ENCODE results near the gene PFDN2.

The PFDN2 gene

DNA sequence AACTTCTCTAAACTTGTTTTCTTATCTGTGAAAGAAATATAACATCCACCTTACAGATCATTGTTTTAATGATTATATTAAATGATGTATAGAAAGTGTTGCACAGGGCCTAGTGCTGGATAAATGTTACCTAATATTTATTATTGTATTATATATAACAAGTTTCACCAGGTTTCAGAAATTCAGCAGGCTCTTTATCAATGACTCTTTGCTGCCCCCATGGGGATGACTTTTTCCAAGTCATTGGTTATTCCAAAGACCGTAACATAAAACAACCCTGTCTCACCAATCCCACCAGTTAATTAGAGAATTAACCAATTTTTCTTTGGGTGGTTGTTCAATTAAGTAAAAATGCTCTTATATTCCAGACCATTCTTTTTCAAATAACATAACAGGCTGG, 21.9 kb upstream of the PFDN2 start:
- Histone ChIP-seq H3K9ac (ENCODE audit: low read depth in 1 of 2, low read length in 2 of 2) (no peak overlapping the region), H3K36me3 (ENCODE audit: control insufficient read depth in 2 of 2, insufficient read depth in 2 of 2, low read length in 2 of 2) (no peaks in the 10 kb centered on the region), H3K27me3 (ENCODE audit: control insufficient read depth in 2 of 2, insufficient read depth in 2 of 2, low read length in 2 of 2) (no peaks in the 10 kb centered on the region), H3K9me3 (ENCODE audit: control insufficient read depth in 2 of 2, low read length in 2 of 2) (no peaks in the 10 kb centered on the region), H3K27ac (ENCODE audit: low read depth in 2 of 2, low read length in 2 of 2) (no peak overlapping the region), H3K4me3 (ENCODE audit: low read length in 2 of 2) (no peak overlapping the region), H3K4me1 (ENCODE audit: control insufficient read depth in 2 of 2, insufficient read depth in 2 of 2, low read length in 2 of 2) (no peaks in the 10 kb centered on the region)

DNA sequence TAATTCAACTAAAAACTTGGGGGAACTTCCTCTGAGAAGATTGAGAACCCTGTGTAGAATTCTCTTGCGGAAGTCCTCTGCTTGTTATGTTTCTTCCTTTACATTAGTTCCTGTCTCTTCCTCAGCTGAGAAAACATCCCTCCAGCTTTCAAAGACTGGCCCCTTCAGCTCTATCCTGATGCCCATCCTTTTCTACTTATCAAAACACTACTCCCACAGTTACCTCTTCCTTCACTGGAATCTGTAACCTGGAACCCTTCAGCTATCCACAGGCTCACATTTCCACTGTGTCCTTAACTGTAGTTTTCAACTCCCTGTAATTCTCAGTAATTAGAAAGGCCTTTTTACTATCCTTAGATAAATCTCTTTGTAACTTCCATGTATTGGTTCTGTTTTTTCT, 20.6 kb upstream of the PFDN2 start:
- no peak overlapping the region for H3K4me3 ChIP-seq (ENCODE audit: low read length in 2 of 2)
- H3K36me3 ChIP-seq (ENCODE audit: control insufficient read depth in 2 of 2, insufficient read depth in 2 of 2, low read length in 2 of 2), result no peaks in the 10 kb centered on the region
- no peak overlapping the region for H3K27ac ChIP-seq (ENCODE audit: low read depth in 2 of 2, low read length in 2 of 2)
- H3K9ac ChIP-seq (ENCODE audit: low read depth in 1 of 2, low read length in 2 of 2), result no peak overlapping the region
- no peaks in the 10 kb centered on the region for H3K27me3 ChIP-seq (ENCODE audit: control insufficient read depth in 2 of 2, insufficient read depth in 2 of 2, low read length in 2 of 2)
- H3K9me3 ChIP-seq (ENCODE audit: control insufficient read depth in 2 of 2, low read length in 2 of 2), result no peaks in the 10 kb centered on the region
- H3K4me1 ChIP-seq (ENCODE audit: control insufficient read depth in 2 of 2, insufficient read depth in 2 of 2, low read length in 2 of 2), result peaks cover 3 to 4% of the 10 kb centered on the region in 2 donors

DNA sequence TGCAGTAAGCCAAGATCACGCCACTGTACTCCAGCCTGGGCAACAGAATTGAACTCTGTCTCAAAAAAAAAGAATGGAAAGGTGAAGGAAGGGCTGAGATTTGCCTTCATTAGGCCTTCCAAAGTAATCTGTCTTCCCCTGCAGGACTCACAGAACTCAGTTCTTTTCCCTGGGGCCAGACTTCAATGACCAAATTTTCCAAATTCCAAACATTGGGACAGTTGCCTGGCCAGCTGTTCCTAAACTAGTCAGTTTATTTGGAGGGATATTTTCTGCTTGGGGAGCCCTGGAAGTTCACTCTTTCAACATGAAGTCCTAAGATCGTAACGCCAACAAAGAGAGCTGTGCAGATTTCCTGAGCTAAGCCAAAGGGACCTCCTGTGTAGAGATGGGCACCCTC, 20.0 kb upstream of the PFDN2 start:
- H3K4me1 ChIP-seq (ENCODE audit: control insufficient read depth in 2 of 2, insufficient read depth in 2 of 2, low read length in 2 of 2), result peaks cover 3 to 4% of the 10 kb centered on the region in 2 donors
- no peak overlapping the region for H3K4me3 ChIP-seq (ENCODE audit: low read length in 2 of 2)
- no peaks in the 10 kb centered on the region for H3K9me3 ChIP-seq (ENCODE audit: control insufficient read depth in 2 of 2, low read length in 2 of 2)
- H3K36me3 ChIP-seq (ENCODE audit: control insufficient read depth in 2 of 2, insufficient read depth in 2 of 2, low read length in 2 of 2), result no peaks in the 10 kb centered on the region
- no peak overlapping the region for H3K27ac ChIP-seq (ENCODE audit: low read depth in 2 of 2, low read length in 2 of 2)
- H3K27me3 ChIP-seq (ENCODE audit: control insufficient read depth in 2 of 2, insufficient read depth in 2 of 2, low read length in 2 of 2), result no peaks in the 10 kb centered on the region
- no peak overlapping the region for H3K9ac ChIP-seq (ENCODE audit: low read depth in 1 of 2, low read length in 2 of 2)

DNA sequence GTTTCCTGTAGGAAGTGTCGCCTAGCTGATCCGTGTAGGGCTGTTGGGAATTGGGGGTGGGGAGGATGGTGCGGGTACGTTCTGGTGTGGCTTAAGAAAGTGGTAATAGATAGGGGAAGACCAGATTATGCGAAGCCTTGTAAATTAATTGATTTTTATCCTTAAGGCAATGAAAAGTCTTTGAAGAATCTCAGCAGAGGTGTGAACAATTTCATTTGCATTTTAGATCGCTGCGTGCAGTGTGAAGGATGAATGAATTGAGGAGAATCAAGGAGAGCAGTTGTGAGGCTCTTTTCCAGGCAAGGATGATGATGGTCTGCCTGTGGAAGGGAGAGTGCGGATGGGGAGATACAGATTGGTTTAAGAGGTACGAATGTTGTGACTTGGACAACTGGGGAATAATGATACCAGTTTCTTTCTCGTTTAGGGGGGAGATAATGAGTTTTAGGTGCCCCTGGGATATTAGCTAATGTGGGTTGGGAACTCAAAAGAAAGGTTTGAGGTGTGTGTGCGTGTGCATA, 15.4 kb upstream of the PFDN2 start:
- Histone ChIP-seq H3K9ac (ENCODE audit: low read depth in 1 of 2, low read length in 2 of 2) (peak overlapping the region; percentile 82 to 87), H3K4me1 (ENCODE audit: control insufficient read depth in 2 of 2, insufficient read depth in 2 of 2, low read length in 2 of 2) (peaks cover 10 to 11% of the 10 kb centered on the region in 2 donors), H3K27ac (ENCODE audit: low read depth in 2 of 2, low read length in 2 of 2) (peak overlapping the region; percentile 93 to 96), H3K36me3 (ENCODE audit: control insufficient read depth in 2 of 2, insufficient read depth in 2 of 2, low read length in 2 of 2) (peaks cover 9 to 12% of the 10 kb centered on the region in 2 donors), H3K9me3 (ENCODE audit: control insufficient read depth in 2 of 2, low read length in 2 of 2) (no peaks in the 10 kb centered on the region), H3K27me3 (ENCODE audit: control insufficient read depth in 2 of 2, insufficient read depth in 2 of 2, low read length in 2 of 2) (no peaks in the 10 kb centered on the region), H3K4me3 (ENCODE audit: low read length in 2 of 2) (peak overlapping the region; percentile 85 to 92)

DNA sequence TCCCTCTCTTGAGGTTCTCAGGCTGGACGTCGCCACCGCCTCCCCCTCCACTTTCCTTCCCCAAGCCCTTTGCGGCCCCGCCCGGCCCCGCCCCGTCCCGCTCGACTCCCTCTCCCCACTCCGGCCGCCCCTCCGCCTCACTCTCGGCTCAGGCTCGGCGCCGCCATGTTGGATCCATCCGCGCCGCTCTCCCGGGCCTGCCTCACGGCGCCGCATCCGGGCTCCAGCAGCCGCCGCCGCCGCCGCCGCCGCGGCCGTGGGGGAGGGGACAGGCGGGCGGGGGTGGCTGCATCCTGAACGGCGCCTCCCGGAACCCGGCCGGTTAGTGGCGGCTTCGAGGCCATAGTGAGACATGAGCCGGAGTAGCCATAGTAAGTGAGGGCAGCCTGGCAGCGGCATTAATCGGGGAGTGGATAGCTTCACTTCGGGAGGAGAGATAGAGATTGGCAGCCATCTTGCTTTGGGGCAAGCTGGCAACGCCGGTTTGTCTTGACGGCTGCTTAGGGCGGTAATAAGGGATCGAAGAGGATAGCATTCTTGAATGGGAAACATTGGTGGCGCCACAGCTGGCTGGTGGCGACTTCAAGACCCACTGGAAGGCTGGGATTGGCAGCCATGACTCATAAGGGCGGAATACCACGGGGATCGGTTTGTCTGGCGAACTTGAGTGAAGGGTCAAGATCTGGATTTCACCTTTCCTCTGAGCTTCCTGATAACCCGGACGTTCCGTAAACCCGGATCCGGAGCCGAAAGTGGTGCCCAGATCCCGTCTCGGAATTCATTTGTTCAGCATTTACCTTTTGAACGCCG, 14.8 kb upstream of the PFDN2 start, which contains the start of gene DEDD:
DEDD (minus strand) TSS at position 258 of the 810 bp plus-strand sequence. CDS start 8,205 bp downstream, outside the sequence.
- H3K27me3 ChIP-seq (ENCODE audit: control insufficient read depth in 2 of 2, insufficient read depth in 2 of 2, low read length in 2 of 2), result no peaks in the 10 kb centered on the region
- peak within 1 kb of the TSS; percentile 93 to 96 for H3K27ac ChIP-seq (ENCODE audit: low read depth in 2 of 2, low read length in 2 of 2)
- H3K4me1 ChIP-seq (ENCODE audit: control insufficient read depth in 2 of 2, insufficient read depth in 2 of 2, low read length in 2 of 2), result peaks cover 11 to 12% of the 10 kb centered on the region in 2 donors
- peak within 1 kb of the TSS; percentile 92 to 93 for H3K4me3 ChIP-seq (ENCODE audit: low read length in 2 of 2)
- peaks cover 16% of the 10 kb centered on the region in 2 donors for H3K36me3 ChIP-seq (ENCODE audit: control insufficient read depth in 2 of 2, insufficient read depth in 2 of 2, low read length in 2 of 2)
- no peaks in the 10 kb centered on the region for H3K9me3 ChIP-seq (ENCODE audit: control insufficient read depth in 2 of 2, low read length in 2 of 2)
- H3K9ac ChIP-seq (ENCODE audit: low read depth in 1 of 2, low read length in 2 of 2), result peak within 1 kb of the TSS; percentile 82 to 87

DNA sequence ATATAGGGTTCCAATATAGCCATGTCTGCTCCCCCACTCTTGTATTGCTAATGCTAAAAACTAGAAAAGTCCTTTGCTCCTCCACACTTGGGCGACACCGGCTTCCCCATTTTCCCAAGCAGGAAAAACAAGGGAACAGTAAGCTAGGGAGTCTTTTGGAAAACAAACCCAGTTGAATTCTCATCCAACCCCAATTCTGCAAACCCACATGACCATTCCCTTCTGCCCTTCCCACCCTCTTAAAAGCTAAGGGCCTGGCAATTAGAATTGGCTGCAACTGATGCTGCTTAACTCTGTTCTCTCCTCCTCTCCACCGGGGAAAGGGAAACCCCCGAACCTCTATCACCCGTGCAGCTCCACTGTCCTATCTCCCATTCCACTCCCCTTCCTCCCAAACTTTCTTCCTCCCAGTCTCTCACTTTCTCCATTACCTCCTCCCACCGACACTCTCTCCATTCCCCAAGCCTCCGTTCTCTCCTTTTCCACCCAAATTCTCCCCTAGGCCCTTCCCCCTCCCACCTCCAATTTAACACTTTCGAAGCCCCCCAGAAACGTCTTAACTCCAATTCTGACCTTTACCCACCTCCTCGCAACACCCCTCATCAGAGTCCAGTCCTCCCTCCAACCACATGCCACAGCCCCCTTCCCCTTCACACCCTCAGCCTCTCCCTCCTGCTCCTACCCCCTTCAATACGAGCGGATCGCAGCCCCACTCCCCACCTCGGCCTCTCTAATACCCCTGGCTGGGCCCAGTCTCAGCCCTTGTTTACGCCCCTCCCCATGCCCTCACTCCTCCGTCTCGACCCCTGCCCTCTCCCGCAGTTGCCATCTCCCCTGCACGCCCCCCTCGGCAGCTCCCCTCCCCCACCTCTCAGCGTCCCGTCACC, 13.9 kb upstream of the PFDN2 start:
- no peaks in the 10 kb centered on the region for H3K27me3 ChIP-seq (ENCODE audit: control insufficient read depth in 2 of 2, insufficient read depth in 2 of 2, low read length in 2 of 2)
- H3K4me3 ChIP-seq (ENCODE audit: low read length in 2 of 2), result peak overlapping the region; percentile 92 to 93
- H3K9me3 ChIP-seq (ENCODE audit: control insufficient read depth in 2 of 2, low read length in 2 of 2), result no peaks in the 10 kb centered on the region
- H3K27ac ChIP-seq (ENCODE audit: low read depth in 2 of 2, low read length in 2 of 2), result peak overlapping the region; percentile 93 to 96
- H3K4me1 ChIP-seq (ENCODE audit: control insufficient read depth in 2 of 2, insufficient read depth in 2 of 2, low read length in 2 of 2), result peaks cover 11 to 15% of the 10 kb centered on the region in 2 donors
- H3K9ac ChIP-seq (ENCODE audit: low read depth in 1 of 2, low read length in 2 of 2), result peak overlapping the region; percentile 82
- H3K36me3 ChIP-seq (ENCODE audit: control insufficient read depth in 2 of 2, insufficient read depth in 2 of 2, low read length in 2 of 2), result peaks cover 17 to 22% of the 10 kb centered on the region in 2 donors

DNA sequence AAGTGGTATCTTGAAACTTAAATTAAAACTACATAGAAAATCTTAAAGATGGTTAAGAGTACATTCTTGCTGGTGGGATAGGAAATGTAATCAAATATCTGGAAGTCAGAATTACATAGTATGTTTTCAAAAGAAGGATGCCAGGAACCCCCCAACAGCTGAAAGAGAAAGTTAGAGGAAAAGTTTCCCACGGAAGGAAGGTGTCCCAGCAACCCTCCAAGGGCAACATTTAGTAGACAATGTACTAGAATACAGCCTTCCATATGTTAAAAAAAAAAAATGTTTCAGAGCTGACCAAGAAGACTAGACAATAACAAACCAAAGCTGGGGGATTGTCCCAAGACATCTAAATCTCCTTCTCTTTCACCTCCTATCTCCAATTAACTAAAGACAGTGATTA, 12.4 kb upstream of the PFDN2 start:
- Histone ChIP-seq H3K36me3 (ENCODE audit: control insufficient read depth in 2 of 2, insufficient read depth in 2 of 2, low read length in 2 of 2) (peaks cover 27 to 30% of the 10 kb centered on the region in 2 donors), H3K4me1 (ENCODE audit: control insufficient read depth in 2 of 2, insufficient read depth in 2 of 2, low read length in 2 of 2) (peaks cover 11 to 15% of the 10 kb centered on the region in 2 donors)

DNA sequence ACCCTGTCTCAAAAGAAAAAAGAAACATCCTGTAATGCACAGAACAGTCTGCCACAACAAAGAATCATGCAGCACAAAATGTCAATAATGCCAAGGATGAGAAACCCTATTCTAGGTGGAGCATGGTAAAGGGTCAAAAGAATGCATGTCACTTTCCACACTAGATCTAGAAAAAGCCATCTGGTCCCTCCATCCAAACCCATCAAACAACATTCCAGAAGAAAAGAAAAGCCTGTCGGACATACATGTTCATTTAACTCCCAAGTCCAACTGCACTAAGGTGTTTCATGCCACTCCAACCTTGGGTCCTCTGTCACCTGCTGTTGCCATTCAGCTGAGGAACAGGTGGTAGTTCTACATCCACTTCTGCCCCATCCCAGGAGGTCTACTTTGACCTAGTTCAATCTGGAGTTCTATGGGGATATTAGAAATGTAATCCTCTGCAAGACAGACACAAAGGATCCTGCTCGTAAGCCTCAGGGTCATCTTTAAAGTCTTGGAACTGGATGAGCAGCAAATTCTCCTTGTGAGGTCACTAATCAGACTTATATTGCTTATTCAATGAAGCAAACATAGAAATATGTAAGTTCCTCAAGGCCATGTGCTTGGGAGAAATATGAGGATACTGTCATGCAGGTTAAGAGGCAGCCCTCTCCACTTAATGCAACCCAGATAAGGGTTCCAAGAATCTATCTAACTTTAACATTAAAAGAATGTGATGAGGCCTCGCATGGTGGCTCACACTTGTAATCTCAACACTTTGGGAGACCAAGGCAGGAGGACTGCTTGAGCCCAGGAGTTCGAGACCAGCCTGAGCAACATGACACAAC, 11.0 kb upstream of the PFDN2 start:
- Histone ChIP-seq H3K36me3 (ENCODE audit: control insufficient read depth in 2 of 2, insufficient read depth in 2 of 2, low read length in 2 of 2) (peaks cover 34 to 36% of the 10 kb centered on the region in 2 donors), H3K9me3 (ENCODE audit: control insufficient read depth in 2 of 2, low read length in 2 of 2) (no peaks in the 10 kb centered on the region), H3K4me3 (ENCODE audit: low read length in 2 of 2) (no peak overlapping the region), H3K27me3 (ENCODE audit: control insufficient read depth in 2 of 2, insufficient read depth in 2 of 2, low read length in 2 of 2) (no peaks in the 10 kb centered on the region), H3K27ac (ENCODE audit: low read depth in 2 of 2, low read length in 2 of 2) (no peak overlapping the region), H3K9ac (ENCODE audit: low read depth in 1 of 2, low read length in 2 of 2) (no peak overlapping the region), H3K4me1 (ENCODE audit: control insufficient read depth in 2 of 2, insufficient read depth in 2 of 2, low read length in 2 of 2) (peaks cover 11 to 15% of the 10 kb centered on the region in 2 donors)

More for the DNA sequence above, 12.4 kb upstream of the PFDN2 start:
- no peak overlapping the region for H3K27ac ChIP-seq (ENCODE audit: low read depth in 2 of 2, low read length in 2 of 2)
- no peaks in the 10 kb centered on the region for H3K9me3 ChIP-seq (ENCODE audit: control insufficient read depth in 2 of 2, low read length in 2 of 2)
- no peak overlapping the region for H3K9ac ChIP-seq (ENCODE audit: low read depth in 1 of 2, low read length in 2 of 2)
- H3K4me3 ChIP-seq (ENCODE audit: low read length in 2 of 2), result no peak overlapping the region
- no peaks in the 10 kb centered on the region for H3K27me3 ChIP-seq (ENCODE audit: control insufficient read depth in 2 of 2, insufficient read depth in 2 of 2, low read length in 2 of 2)

DNA sequence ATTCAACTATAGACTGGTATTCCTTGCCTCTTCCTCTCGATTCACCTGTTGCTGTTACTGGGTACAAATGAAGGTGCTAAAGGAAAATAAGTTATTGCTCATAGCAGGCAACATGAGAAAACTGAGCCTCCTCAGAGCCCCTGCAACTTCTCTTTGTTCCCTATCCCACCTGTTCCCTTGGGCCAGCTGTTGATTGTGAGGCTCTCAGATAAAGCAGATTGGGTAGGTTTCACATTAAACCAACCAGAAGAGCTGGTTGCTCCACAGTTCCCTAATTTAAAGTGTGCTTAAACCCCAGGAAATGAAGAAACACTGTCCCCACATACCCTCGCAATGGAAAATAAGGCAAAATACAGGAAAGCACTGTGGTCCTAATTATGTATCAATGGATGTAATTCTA, 9.8 kb upstream of the PFDN2 start:
- Histone ChIP-seq H3K9me3 (ENCODE audit: control insufficient read depth in 2 of 2, low read length in 2 of 2) (no peaks in the 10 kb centered on the region), H3K27ac (ENCODE audit: low read depth in 2 of 2, low read length in 2 of 2) (no peak overlapping the region), H3K27me3 (ENCODE audit: control insufficient read depth in 2 of 2, insufficient read depth in 2 of 2, low read length in 2 of 2) (no peaks in the 10 kb centered on the region), H3K36me3 (ENCODE audit: control insufficient read depth in 2 of 2, insufficient read depth in 2 of 2, low read length in 2 of 2) (peaks cover 42 to 44% of the 10 kb centered on the region in 2 donors), H3K4me1 (ENCODE audit: control insufficient read depth in 2 of 2, insufficient read depth in 2 of 2, low read length in 2 of 2) (peaks cover 8 to 11% of the 10 kb centered on the region in 2 donors), H3K4me3 (ENCODE audit: low read length in 2 of 2) (no peak overlapping the region), H3K9ac (ENCODE audit: low read depth in 1 of 2, low read length in 2 of 2) (no peak overlapping the region)

Measured in mucosa of rectum (tissue), 2 donors.